GM12878 (cell line): Measurements from ENCODE around the gene SRRM5. TPM values are rescaled to one million over a fixed set of nuclear protein-coding genes. Genes with fewer than 3 reads are reported as not detected.

Experiments
- ATAC-seq: fragments of 200-7000 bp; cut with Tn5 transposase; 3 replicates; pipeline ENCODE4 v1.9.1; 2020; ENCODE audit warnings: mild to moderate bottlenecking, moderate library complexity
- BruUV-seq: library from RNA; stranded (reverse); fragments of 400-500 nt; replicated peaks from 2 replicates; lab custom pipeline; 2021; lab: Mats Ljungman, UMichigan
- CTCF ChIA-PET: fragments of 300-600 bp; sonication (Branson Sonifier 250); formaldehyde crosslinking; extraction: SDS; loops from one replicate; lab custom pipeline; 2021; ENCODE audit warnings: inconsistent platforms; lab: Yijun Ruan, JAX
- POLR2A ChIA-PET: fragments of 350-600 bp; formaldehyde crosslinking; extraction: SDS; loops from one replicate; lab custom pipeline; 2021; ENCODE audit warnings: inconsistent platforms; lab: Charles Lee
- RAD21 ChIA-PET: fragments of 300-600 bp; sonication (Branson Sonifier 250); formaldehyde crosslinking; loops from one replicate; lab custom pipeline; 2023; ENCODE audit warnings: antibody characterized with exemption; ENCODE audit not compliant: unreplicated experiment; lab: Charles Lee
- SMC1A ChIA-PET: fragments of 300-600 bp; sonication (Branson Sonifier 250); formaldehyde crosslinking; loops from one replicate; lab custom pipeline; 2023; ENCODE audit not compliant: unreplicated experiment, uncharacterized antibody; lab: Charles Lee
- DNase-seq: peaks from one replicate; pipeline ENCODE4 v3.0.0-alpha.2; 2011; ENCODE audit warnings: low read depth, low spot score
- FAIRE-seq: peaks from 3 replicates; lab custom pipeline; 2011; peaks lifted over from hg19 to GRCh38; lab: Jason Lieb, UNC
- H2AFZ ChIP-seq: 2 replicates; pipeline ENCODE4 v1.6.0; 2011; ENCODE audit warnings: low read depth, low read length, control low read depth; ENCODE audit not compliant: control insufficient read depth
- H3K27ac ChIP-seq: 2 replicates; pipeline ENCODE4 v1.5.1; 2011; ENCODE audit warnings: control low read depth; ENCODE audit not compliant: control insufficient read depth, insufficient read depth
- H3K27me3 ChIP-seq, 2 experiments: replicated peaks in 1 of 2; 2 replicates each; pipeline versions ENCODE4 v1.6.0 to v1.6.1; 2011; ENCODE audit warnings: low read length in 1 of 2; ENCODE audit not compliant: control insufficient read depth in 2 of 2, insufficient read depth in 2 of 2
- H3K36me3 ChIP-seq, 2 experiments: 2 replicates each; pipeline ENCODE4 v1.5.1; 2011; ENCODE audit warnings: low read length in 1 of 2; ENCODE audit not compliant: control insufficient read depth in 2 of 2, insufficient read depth in 2 of 2
- H3K4me1 ChIP-seq: 2 replicates; pipeline ENCODE4 v1.6.1; 2011; ENCODE audit warnings: mild to moderate bottlenecking, low read length, moderate library complexity, mixed read lengths; ENCODE audit not compliant: control insufficient read depth, insufficient read depth
- H3K4me2 ChIP-seq: 2 replicates; pipeline ENCODE4 v1.6.0; 2011; ENCODE audit warnings: control low read depth; ENCODE audit not compliant: control insufficient read depth, insufficient read depth
- H3K4me3 ChIP-seq: fragments of 200-600 bp; sonication (generic); 2 replicates; pipeline ENCODE4 v1.5.1; 2016
- H3K79me2 ChIP-seq: 2 replicates; pipeline ENCODE4 v1.6.0; 2011; ENCODE audit warnings: low read length; ENCODE audit not compliant: control insufficient read depth, insufficient read depth
- H3K9ac ChIP-seq: 2 replicates; pipeline ENCODE4 v1.8.0; 2011; ENCODE audit warnings: low read length, control low read depth, mixed read lengths; ENCODE audit not compliant: control insufficient read depth, insufficient read depth
- H3K9me3 ChIP-seq: replicated peaks from 3 replicates; pipeline ENCODE4 v1.5.1; 2011; ENCODE audit warnings: mild to moderate bottlenecking, low read length; ENCODE audit not compliant: control insufficient read depth, insufficient read depth
- H4K20me1 ChIP-seq: 2 replicates; pipeline ENCODE4 v1.6.0; 2011; ENCODE audit not compliant: control insufficient read depth, insufficient read depth
- BCL11A ChIP-seq: IDR thresholded peaks from 2 replicates; pipeline ENCODE4 v1.6.1; 2011; ENCODE audit warnings: low read depth, low read length
- CHD1 ChIP-seq: IDR thresholded peaks from 2 replicates; pipeline ENCODE4 v1.6.1; 2012; ENCODE audit warnings: low read depth, low read length, improper control_type of control experiment
- DPF2 ChIP-seq: fragments of 450-650 bp; IDR thresholded peaks from 2 replicates; pipeline ENCODE4 v1.6.1; 2017; ENCODE audit warnings: mild to moderate bottlenecking
- EZH2 ChIP-seq: IDR thresholded peaks from 2 replicates; pipeline ENCODE4 v1.6.1; 2012; ENCODE audit warnings: low read depth, mild to moderate bottlenecking, control low read depth, inconsistent platforms, low read length, borderline replicate concordance; ENCODE audit not compliant: control insufficient read depth
- FOXK2 ChIP-seq: fragments of 450-650 bp; IDR thresholded peaks from 2 replicates; pipeline ENCODE4 v1.6.1; 2017; ENCODE audit warnings: mild to moderate bottlenecking, moderate library complexity
- HDAC6 ChIP-seq: fragments of 200-600 bp; sonication (generic); IDR thresholded peaks from one replicate; pipeline ENCODE4 v1.8.0; 2017; ENCODE audit warnings: antibody characterized with exemption; ENCODE audit not compliant: unreplicated experiment
- NBN ChIP-seq: fragments of 450-650 bp; IDR thresholded peaks from 2 replicates; pipeline ENCODE4 v1.6.1; 2016
- NFYA ChIP-seq: IDR thresholded peaks from 2 replicates; pipeline ENCODE4 v1.6.1; 2011; ENCODE audit warnings: low read depth, mild to moderate bottlenecking, low read length, improper control_type of control experiment, borderline replicate concordance
- POLR2AphosphoS5 ChIP-seq: IDR thresholded peaks from 2 replicates; pipeline ENCODE4 v1.6.1; 2011; ENCODE audit warnings: mild to moderate bottlenecking, low read length, inconsistent platforms
- RELA ChIP-seq: fragments of 450-650 bp; IDR thresholded peaks from 2 replicates; pipeline ENCODE4 v1.8.0; 2014; ENCODE audit warnings: borderline replicate concordance; ENCODE audit not compliant: partially characterized antibody
- RELB ChIP-seq: fragments of 450-650 bp; IDR thresholded peaks from 2 replicates; pipeline ENCODE4 v1.6.1; 2017; ENCODE audit warnings: low read depth, mild to moderate bottlenecking, moderate library complexity
- SIN3A ChIP-seq: IDR thresholded peaks from 2 replicates; pipeline ENCODE4 v1.6.1; 2012; ENCODE audit warnings: low read depth, low read length, improper control_type of control experiment
- SP1 ChIP-seq: IDR thresholded peaks from one replicate; pipeline ENCODE4 v1.6.1; 2011; ENCODE audit warnings: low read depth, low read length
- SUZ12 ChIP-seq: fragments of 200-600 bp; sonication (generic); IDR thresholded peaks from one replicate; pipeline ENCODE4 v1.6.1; 2018; ENCODE audit warnings: antibody characterized with exemption, mild to moderate bottlenecking; ENCODE audit not compliant: unreplicated experiment
- ZBTB11 ChIP-seq: fragments of 450-650 bp; formaldehyde crosslinking; IDR thresholded peaks from 2 replicates; pipeline ENCODE4 v1.5.0; 2022; ENCODE audit warnings: mild to moderate bottlenecking, missing genetic modification characterization
- WGBS: methylation state at CpG from one replicate; pipeline ENCODE4 v1.1.6; 2016; ENCODE audit warnings: low lambda C conversion rate; ENCODE audit not compliant: insufficient replicate concordance, insufficient coverage; ENCODE audit errors: missing lambda C conversion rate; 5-methylcytosine and 5-hydroxymethylcytosine counted together
- in situ Hi-C: fragments of 300-500 bp; cut with MboI; formaldehyde crosslinking; loops from 9 replicates; pipeline ENCODE4 v1.14.3; 2018; ENCODE audit warnings: mixed read lengths
- intact Hi-C: fragments of 100-400 bp; cut with micrococcal nuclease; formaldehyde crosslinking; loops from one replicate; pipeline ENCODE4 v1.14.2; 2022; ENCODE audit not compliant: unreplicated experiment
- polyA plus RNA-seq, 11 experiments: library from polyadenylated mRNA; depleted of rRNA in 4 of 11; unstranded in 6 of 11; stranded (reverse) in 5 of 11; fragments of >200 nt; fragmentation: Nextera tagmentation in 4 of 11; fragmentation: Illumina TruSeq in 1 of 11; extraction: Ambion mirVana in 4 of 11; extraction: Trizol in 1 of 11; gene quantifications; 1 replicate in 1 of 11; 2 replicates in 10 of 11; pipeline versions ENCODE4 v1.2.1 to v1.2.3, GENCODE V29; 2011 to 2016; ENCODE audit warnings: inconsistent platforms in 2 of 11, missing spikeins in 2 of 11, low read depth in 1 of 11
- total RNA-seq, 4 experiments: library from RNA; depleted of rRNA in 3 of 4; stranded (reverse); fragments of >200 nt in 3 of 4; fragmentation: Illumina TruSeq in 1 of 4; extraction: Trizol in 1 of 4; gene quantifications; 2 replicates each; pipeline versions ENCODE4 v1.2.1 to v1.2.3, GENCODE V29; 2013 to 2021

The SRRM5 gene
- total and polyA plus RNA-seq, 10 of the 15 experiments (the other 5 are each of a cell fraction or from before 2014, with no cell fraction given): 0.06 to 0.38 (median 0.24) TPM; not detected in 2

DNA sequence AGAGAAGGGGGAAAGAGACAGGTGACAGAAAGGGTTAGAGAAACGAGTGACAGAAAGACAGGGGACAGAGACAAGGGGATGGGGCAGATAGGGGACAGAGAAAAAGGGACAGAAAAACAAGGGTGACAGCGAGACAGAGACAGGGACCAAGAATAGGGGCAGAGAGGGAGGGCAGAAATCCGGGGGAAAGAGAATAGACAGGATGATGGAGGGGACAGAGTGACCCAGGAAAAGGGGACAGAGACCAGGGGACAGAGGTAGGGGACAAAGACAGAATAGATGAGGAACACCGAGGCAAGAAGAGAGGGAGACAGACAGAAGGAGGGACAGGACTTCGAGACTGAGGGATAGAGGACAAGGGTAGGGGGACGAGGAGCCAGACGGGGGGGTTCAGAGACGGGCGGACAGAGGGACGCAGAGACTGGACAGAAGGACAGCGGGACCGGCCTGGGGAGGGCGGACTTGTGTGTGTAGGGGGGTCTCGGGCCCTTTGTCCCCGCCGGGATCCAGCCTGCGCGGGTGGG, 27.2 kb downstream of the SRRM5 start:
- H3K4me1 ChIP-seq: peaks cover 5% of the 10 kb centered on the region
- intact Hi-C loops (no loop called here), in situ Hi-C loops (no loop called here)
- H3K9ac ChIP-seq: no peak overlapping the region
- H3K27me3 ChIP-seq: peaks cover 10 to 19% of the 10 kb centered on the region in 2 experiments
- no peak overlapping the region for H3K4me3 ChIP-seq
- WGBS: 19% methylated on average over 6 of the region's 18 CpGs
- no TSS peak for BruUV-seq
- no peak for FAIRE-seq
- no peaks in the 10 kb centered on the region for H3K36me3 ChIP-seq
- no peak for ATAC-seq
- no peak overlapping the region for H2AFZ ChIP-seq
- no peak overlapping the region for H3K4me2 ChIP-seq
- ChIA-PET POLR2A (no interaction called here), CTCF (no interaction called here), SMC1A (no interaction called here), RAD21 (no interaction called here)
- H4K20me1 ChIP-seq: no peaks in the 10 kb centered on the region
- no peak for DNase-seq
- no peaks in the 10 kb centered on the region for H3K79me2 ChIP-seq
- H3K9me3 ChIP-seq: no peaks in the 10 kb centered on the region
- TF ChIP-seq NFYA (no peak), EZH2 (no peak), NBN (no peak), BCL11A (no peak), POLR2AphosphoS5 (no peak), DPF2 (no peak), SP1 (no peak), RELA (no peak), FOXK2 (no peak), HDAC6 (no peak), RELB (no peak), ZBTB11 (CRISPR knock-in tag) (no peak), SIN3A (no peak), CHD1 (no peak), SUZ12 (no peak)
- H3K27ac ChIP-seq: no peak overlapping the region
